Fibroblast of mammary gland (primary cell): ENCODE measurements around the gene POLR3B.
"Not testable (repeated sequence)": the region's sequence is repeated elsewhere in the genome, so short reads cannot be mapped to it uniquely, and the experiment has no call there.

Source experiments
- DNase-seq: peaks from one replicate; pipeline ENCODE4 v3.0.0-alpha.2; 2010; ENCODE audit warnings: low read depth
- H3K4me3 ChIP-seq: 2 replicates; pipeline ENCODE4 v1.5.1; 2011; ENCODE audit warnings: low read depth, mild to moderate bottlenecking, low read length, moderate library complexity; ENCODE audit not compliant: control insufficient read depth
- CTCF ChIP-seq: conservative IDR thresholded peaks from 2 replicates; pipeline ENCODE4 v1.5.1; 2011; ENCODE audit warnings: low read depth, low read length, inconsistent platforms; ENCODE audit not compliant: control insufficient read depth, insufficient read depth

The POLR3B gene

GRCh38 chr12:106378788-106379187 is 21.2 kb downstream of the POLR3B start:
- no peak for TF ChIP-seq CTCF
- H3K4me3 ChIP-seq = no peak overlapping the region
- no peak for DNase-seq

GRCh38 chr12:106380954-106381353 is 23.4 kb downstream of the POLR3B start:
- no peak overlapping the region for H3K4me3 ChIP-seq
- no peak for TF ChIP-seq CTCF
- no peak for DNase-seq

GRCh38 chr12:106381866-106382265 is 24.3 kb downstream of the POLR3B start:
- not testable (repeated sequence) for H3K4me3 ChIP-seq, DNase-seq

- peak; percentile 3 for DNase-seq
- H3K4me3 ChIP-seq = no peak overlapping the region
- TF ChIP-seq CTCF = no peak
Measured at GRCh38 chr12:106386813-106387535, 29.4 kb downstream of the POLR3B start.

- no peak for DNase-seq
- no peak overlapping the region for H3K4me3 ChIP-seq
- no peak for TF ChIP-seq CTCF
Measured at GRCh38 chr12:106387848-106388377, 30.4 kb downstream of the POLR3B start.

GRCh38 chr12:106389151-106389550 is 31.6 kb downstream of the POLR3B start:
- H3K4me3 ChIP-seq = no peak overlapping the region
- no peak for DNase-seq
- TF ChIP-seq CTCF = no peak

GRCh38 chr12:106392759-106393158 is 35.2 kb downstream of the POLR3B start:
- DNase-seq = no peak

More at GRCh38 chr12:106392759-106393158, 35.2 kb downstream of the POLR3B start:
- no peak overlapping the region for H3K4me3 ChIP-seq
- no peak for TF ChIP-seq CTCF
